ENCODE measurements around the gene NANS.
"Not testable (repeated sequence)": the region's sequence is repeated elsewhere in the genome, so short reads cannot be mapped to it uniquely, and the experiment has no call there.

NANS gene

GRCh38 chr9:98056269-98057137, at the start of gene NANS:
Gene NANS, plus strand, starts transcription at chr9:98056732. Its CDS starts 77 bp downstream, at chr9:98056809.
- DNase-seq: peak; percentile 96

- no peak for DNase-seq
Observed at GRCh38 chr9:98007251-98007928, 49.1 kb upstream of the NANS start.

- DNase-seq: no peak
Observed at GRCh38 chr9:98008764-98009163, 47.8 kb upstream of the NANS start.

- no peak for DNase-seq
Observed at GRCh38 chr9:98009437-98009836, 47.1 kb upstream of the NANS start.

- no peak for DNase-seq
Observed at GRCh38 chr9:98009936-98010335, 46.6 kb upstream of the NANS start.

GRCh38 chr9:98010445-98010844, 46.1 kb upstream of the NANS start:
- no peak for DNase-seq

- DNase-seq: no peak
Observed at GRCh38 chr9:98011122-98011521, 45.4 kb upstream of the NANS start.

GRCh38 chr9:98016137-98016680, 40.3 kb upstream of the NANS start:
- no peak for DNase-seq

GRCh38 chr9:98017306-98017705, 39.2 kb upstream of the NANS start:
- DNase-seq: no peak

GRCh38 chr9:98018347-98018746, 38.2 kb upstream of the NANS start:
- DNase-seq: no peak

- DNase-seq: no peak
Observed at GRCh38 chr9:98019098-98019497, 37.4 kb upstream of the NANS start.

- DNase-seq: not testable (repeated sequence)
Observed at GRCh38 chr9:98019869-98020268, 36.7 kb upstream of the NANS start.

- DNase-seq: no peak
Observed at GRCh38 chr9:98020476-98021145, 35.9 kb upstream of the NANS start.

- DNase-seq: no peak
Observed at GRCh38 chr9:98021306-98022040, 35.1 kb upstream of the NANS start.

GRCh38 chr9:98022447-98022846, 34.1 kb upstream of the NANS start:
- DNase-seq: no peak

- no peak for DNase-seq
Observed at GRCh38 chr9:98024702-98025101, 31.8 kb upstream of the NANS start.

- DNase-seq: no peak
Observed at GRCh38 chr9:98031169-98031568, 25.4 kb upstream of the NANS start.

- no peak for DNase-seq
Observed at GRCh38 chr9:98031935-98032334, 24.6 kb upstream of the NANS start.

- DNase-seq: peak; percentile 98
Observed at GRCh38 chr9:98034593-98035546, 21.7 kb upstream of the NANS start.

- DNase-seq: no peak
Observed at GRCh38 chr9:98037357-98037756, 19.2 kb upstream of the NANS start.

- no peak for DNase-seq
Observed at GRCh38 chr9:98038958-98039357, 17.6 kb upstream of the NANS start.

All from activated CD8-positive, alpha-beta memory T cell treated with anti-CD3 and anti-CD28 coated beads, Interleukin-2, amount 50 U/mL, for 48 hours (primary cell).